Measurements from ENCODE around the gene ALG9.

ALG9 gene

GRCh38 chr11:111879637-111879960, 8.2 kb upstream of the ALG9 start:
- no peak for DNase-seq (ENCODE audit: low spot score)

DNA sequence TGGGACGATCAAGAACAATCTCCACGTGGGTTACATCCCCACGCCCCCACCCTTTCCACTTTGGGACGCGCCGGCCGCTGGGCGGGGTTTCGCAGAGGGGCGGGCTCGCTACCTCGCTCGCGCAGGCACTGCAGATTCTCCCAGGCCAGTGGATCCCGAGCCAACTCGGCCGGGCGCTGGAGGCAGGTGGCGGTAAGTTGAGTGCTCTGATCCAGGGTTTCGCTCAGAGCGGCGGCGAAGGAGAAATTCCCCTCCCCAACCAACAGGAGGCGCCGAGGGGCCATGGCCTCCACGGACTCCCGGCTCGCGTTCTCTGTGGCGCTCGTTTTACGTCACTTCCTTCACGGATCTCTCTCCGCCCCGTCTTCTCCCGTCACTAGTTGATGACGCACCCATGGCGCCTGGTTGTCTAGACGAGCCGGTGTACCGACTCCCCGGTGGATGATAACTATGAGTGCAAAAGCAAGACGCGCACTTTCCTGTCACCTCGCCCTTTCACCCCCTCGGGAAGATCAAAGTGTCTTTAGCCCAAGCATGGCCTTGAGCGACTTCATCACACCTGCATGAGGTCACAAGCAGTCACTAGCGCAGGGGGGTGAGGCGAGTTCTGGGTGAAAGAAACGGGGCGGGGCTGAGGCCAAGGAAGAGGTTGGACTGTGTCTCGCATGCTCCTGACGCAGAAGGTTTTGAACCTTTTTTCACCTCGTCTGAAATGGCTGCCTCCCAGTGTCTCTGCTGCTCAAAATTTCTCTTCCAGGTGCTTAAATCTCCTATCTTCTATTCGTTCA, 7.7 kb upstream of the ALG9 start, which contains the start of the genes CFAP68 and FDXACB1:
CFAP68 (plus strand) TSS at position 693 of the 788 bp plus-strand sequence; CDS start at position 713, 20 bp downstream.
FDXACB1 (minus strand) TSS at position 317 of the 788 bp plus-strand sequence; CDS start at position 284, 33 bp downstream.
- peak; percentile 95 for DNase-seq (ENCODE audit: low spot score)

- no peak for DNase-seq (ENCODE audit: low spot score)
Observed at GRCh38 chr11:111878385-111878848, 7.0 kb upstream of the ALG9 start.

GRCh38 chr11:111871693-111872161, 346 bp upstream of the ALG9 start:
- peak; percentile 4 for DNase-seq (ENCODE audit: low spot score)

GRCh38 chr11:111870522-111870885, 877 bp downstream of the ALG9 start:
- DNase-seq (ENCODE audit: low spot score): no peak

DNA sequence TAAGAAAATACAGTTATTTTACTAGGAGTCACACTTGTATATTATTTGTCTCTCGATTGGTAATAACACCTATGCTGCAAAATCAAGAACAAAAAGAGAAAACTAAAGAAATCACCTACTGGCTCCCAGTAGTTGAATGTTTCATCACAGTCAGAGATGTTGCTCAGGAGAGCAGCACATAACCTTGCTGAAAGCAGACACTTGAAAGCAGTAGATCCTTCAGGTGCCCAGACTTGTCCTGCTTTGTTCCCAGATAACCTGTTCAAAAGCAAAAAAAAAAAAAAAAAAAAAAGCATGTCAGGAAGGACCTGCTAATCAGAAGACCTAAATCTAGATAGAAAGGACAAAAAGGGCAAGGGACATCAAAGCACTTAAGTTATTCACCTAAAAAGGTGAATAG, 1.3 kb downstream of the ALG9 start:
- DNase-seq (ENCODE audit: low spot score): no peak

DNA sequence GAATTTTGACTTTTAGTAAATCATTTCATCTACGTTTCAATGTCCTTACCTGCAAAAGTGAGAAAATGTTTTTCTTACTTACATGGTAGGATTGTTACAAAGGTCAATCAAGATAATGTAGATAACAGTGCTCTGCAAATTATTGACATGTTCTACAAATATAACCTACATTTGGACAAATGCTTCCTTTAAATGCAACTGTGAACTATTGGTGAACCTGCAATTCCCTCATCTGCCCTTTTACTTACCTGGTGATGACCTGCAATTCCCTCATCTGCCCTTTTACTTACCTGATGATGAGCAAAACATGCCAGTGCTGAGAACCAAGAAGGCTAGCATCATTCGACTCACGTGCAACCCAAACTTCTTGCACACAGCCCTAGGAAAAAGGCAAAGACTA, 11.1 kb downstream of the ALG9 start:
- no peak for DNase-seq (ENCODE audit: low spot score)

DNA sequence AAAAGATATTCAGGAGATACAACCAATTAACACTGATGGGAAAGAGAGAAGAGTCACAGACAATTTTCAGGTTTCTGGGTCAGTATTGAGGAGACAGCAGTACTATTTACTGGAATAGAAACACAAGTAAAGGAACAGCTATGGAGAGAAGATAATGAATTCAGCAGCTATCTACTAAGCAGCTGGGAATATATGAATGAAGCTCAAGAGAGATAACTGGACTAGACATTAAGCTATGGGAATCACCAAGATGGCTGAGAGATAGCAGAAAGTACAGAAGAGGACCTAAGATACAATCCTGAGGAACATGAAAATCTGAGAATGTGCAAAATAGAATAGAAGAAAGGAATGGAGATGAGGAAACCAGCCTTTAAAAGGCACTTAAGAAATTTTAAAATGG, 15.9 kb downstream of the ALG9 start:
- DNase-seq (ENCODE audit: low spot score): no peak

GRCh38 chr11:111852103-111852502, 19.3 kb downstream of the ALG9 start:
- no peak for DNase-seq (ENCODE audit: low spot score)

- no peak for DNase-seq (ENCODE audit: low spot score)
Observed at GRCh38 chr11:111851636-111852035, 19.7 kb downstream of the ALG9 start.

DNA sequence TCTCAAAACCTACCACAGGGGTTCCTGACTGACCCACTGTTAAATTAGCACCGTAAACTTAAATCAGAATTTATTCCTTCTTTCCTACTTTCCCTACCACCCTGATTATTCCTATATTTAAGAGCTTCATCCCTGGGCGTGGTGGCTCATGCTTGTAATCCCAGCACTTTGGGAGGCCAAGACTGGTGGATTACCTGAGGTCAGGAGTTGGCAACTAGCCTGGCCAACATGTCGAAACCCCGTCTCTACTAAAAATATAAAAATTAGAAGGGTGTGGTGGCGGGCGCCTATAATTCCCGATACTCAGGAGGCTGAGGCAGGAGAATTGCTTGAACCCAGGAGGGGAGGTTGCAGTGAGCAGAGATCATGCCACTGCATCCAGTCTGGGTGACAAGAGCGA, 20.3 kb downstream of the ALG9 start:
- no peak for DNase-seq (ENCODE audit: low spot score)

GRCh38 chr11:111849631-111850030, 21.8 kb downstream of the ALG9 start:
- no peak for DNase-seq (ENCODE audit: low spot score)

GRCh38 chr11:111846636-111847035, 24.7 kb downstream of the ALG9 start:
- DNase-seq (ENCODE audit: low spot score): no peak

DNA sequence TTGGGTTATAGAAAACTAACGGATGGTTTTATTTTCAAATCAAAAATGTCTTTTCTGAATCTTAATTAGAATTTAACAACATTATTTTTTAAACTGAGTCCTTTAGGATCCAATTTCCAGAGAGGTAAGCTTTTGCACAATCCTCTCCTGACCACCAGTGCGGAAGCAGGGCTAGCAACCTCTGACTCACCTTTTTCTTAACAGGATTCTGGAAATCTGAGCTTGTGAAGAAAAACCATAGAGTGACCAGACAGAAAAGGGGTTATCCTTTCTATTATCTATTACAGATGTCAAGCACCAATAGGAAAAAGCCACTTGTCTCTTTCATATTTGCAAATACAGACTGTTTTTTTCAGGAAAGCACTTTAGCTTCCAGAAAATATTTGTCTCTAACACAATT, 25.3 kb downstream of the ALG9 start:
- DNase-seq (ENCODE audit: low spot score): no peak

- no peak for DNase-seq (ENCODE audit: low spot score)
Observed at GRCh38 chr11:111845276-111846028, 25.9 kb downstream of the ALG9 start.

- DNase-seq (ENCODE audit: low spot score): no peak
Observed at GRCh38 chr11:111843661-111844060, 27.7 kb downstream of the ALG9 start.

GRCh38 chr11:111841370-111842053, 29.9 kb downstream of the ALG9 start:
- DNase-seq (ENCODE audit: low spot score): peak; percentile 76

GRCh38 chr11:111840143-111840542, 31.2 kb downstream of the ALG9 start:
- DNase-seq (ENCODE audit: low spot score): peak; percentile 32

DNA sequence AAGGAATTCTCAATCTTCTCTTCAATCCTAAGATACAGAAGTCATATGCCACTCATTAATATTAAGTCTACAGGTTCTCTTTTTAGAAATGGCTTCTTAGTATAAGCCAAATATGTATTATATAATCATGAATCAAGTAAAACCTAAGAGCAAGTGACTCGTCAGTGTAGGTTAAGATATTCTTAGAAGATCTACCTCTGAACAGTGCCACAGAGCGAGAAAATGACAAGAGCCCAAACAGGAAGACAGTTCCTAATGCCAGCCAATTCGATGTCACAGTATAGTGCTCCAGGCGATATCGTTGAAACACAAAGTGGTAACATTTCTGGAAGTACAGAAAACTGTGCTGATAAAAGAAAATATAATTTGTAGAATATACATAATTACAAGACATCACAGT, 33.3 kb downstream of the ALG9 start:
- no peak for DNase-seq (ENCODE audit: low spot score)

- DNase-seq (ENCODE audit: low spot score): no peak
Observed at GRCh38 chr11:111837366-111837891, 34.0 kb downstream of the ALG9 start.

GRCh38 chr11:111836721-111837120, 34.7 kb downstream of the ALG9 start:
- DNase-seq (ENCODE audit: low spot score): no peak

- no peak for DNase-seq (ENCODE audit: low spot score)
Observed at GRCh38 chr11:111836162-111836561, 35.2 kb downstream of the ALG9 start.

Data from iPS-NIHi11 (cell line).